Stimulated activated CD4-positive, alpha-beta T cell treated with anti-CD3 and anti-CD28 coated beads, Interleukin-2, amount 100 ng/mL, for 24 hours (primary cell): ENCODE measurements around the gene REX1BD.
A peak's percentile ranks its signal among the peaks of the same experiment; 100 is the strongest.
"Not testable (repeated sequence)": the region's sequence is repeated elsewhere in the genome, so short reads cannot be mapped to it uniquely, and the experiment has no call there.

ENCODE experiments used
- DNase-seq, 2 donors: peaks; one replicate each; pipeline ENCODE4 v3.0.0-alpha.2; 2020

Gene REX1BD

GRCh38 chr19:18580311-18580710 lies 8.3 kb upstream of the REX1BD start:
- no peak for DNase-seq

GRCh38 chr19:18586306-18586705 lies 2.3 kb upstream of the REX1BD start:
- DNase-seq = no peak

GRCh38 chr19:18587561-18587960 lies 1.0 kb upstream of the REX1BD start:
- DNase-seq = no peak

GRCh38 chr19:18587962-18588610 lies 512 bp upstream of the REX1BD start:
- no peak for DNase-seq

- peak in 1 of 2 donors; percentile 72 for DNase-seq
Observed at GRCh38 chr19:18589380-18590272, 1.0 kb downstream of the REX1BD start.

- DNase-seq = no peak
Observed at GRCh38 chr19:18590273-18591272, 2.0 kb downstream of the REX1BD start.

GRCh38 chr19:18591735-18592385 lies 3.3 kb downstream of the REX1BD start:
- no peak for DNase-seq

GRCh38 chr19:18592732-18593131 lies 4.1 kb downstream of the REX1BD start:
- DNase-seq = not testable (repeated sequence)

GRCh38 chr19:18593367-18594095 lies 4.9 kb downstream of the REX1BD start:
- no peak for DNase-seq

GRCh38 chr19:18594096-18594823 lies 5.7 kb downstream of the REX1BD start:
- peak; percentile 81 to 82 for DNase-seq

- no peak for DNase-seq
Observed at GRCh38 chr19:18594824-18595373, 6.3 kb downstream of the REX1BD start.

- DNase-seq = no peak
Observed at GRCh38 chr19:18595475-18595874, 6.9 kb downstream of the REX1BD start.

GRCh38 chr19:18596752-18597157 lies 8.2 kb downstream of the REX1BD start:
- no peak for DNase-seq

- no peak for DNase-seq
Observed at GRCh38 chr19:18597809-18598660, 9.4 kb downstream of the REX1BD start.

- DNase-seq = no peak
Observed at GRCh38 chr19:18599485-18599884, 10.9 kb downstream of the REX1BD start.

- not testable (repeated sequence) for DNase-seq
Observed at GRCh38 chr19:18600692-18601397, 12.2 kb downstream of the REX1BD start.

GRCh38 chr19:18601875-18602274 lies 13.3 kb downstream of the REX1BD start:
- no peak for DNase-seq

- peak in 1 of 2 donors; percentile 33 for DNase-seq
Observed at GRCh38 chr19:18603255-18603957, 14.8 kb downstream of the REX1BD start.
